PFSK-1 (cell line): ENCODE results near the gene FOXO3.

ENCODE experiments used
- FOXP2 ChIP-seq: optimal IDR thresholded peaks from 2 replicates; pipeline ENCODE3; 2011; ENCODE audit warnings: borderline replicate concordance, control low read depth, inconsistent platforms; ENCODE audit not compliant: insufficient read depth; ENCODE audit errors: extremely low read length, extremely low read depth
- POLR2AphosphoS5 ChIP-seq: IDR thresholded peaks from 2 replicates; pipeline ENCODE4 v1.6.1; 2012; ENCODE audit warnings: low read depth, mild to moderate bottlenecking, control low read depth, low read length, moderate library complexity
- REST ChIP-seq, 2 experiments: IDR thresholded peaks; 2 replicates each; pipeline versions ENCODE4 v1.6.1 to v1.8.0; 2011 to 2012; ENCODE audit warnings: low read depth in 2 of 2, low read length in 2 of 2, control low read depth in 1 of 2, inconsistent platforms in 1 of 2, mild to moderate bottlenecking in 1 of 2, moderate library complexity in 1 of 2; ENCODE audit not compliant: insufficient read depth in 1 of 2
- SIN3A ChIP-seq: IDR thresholded peaks from 2 replicates; pipeline ENCODE4 v1.6.1; 2012; ENCODE audit warnings: mild to moderate bottlenecking, low read length, moderate library complexity, borderline replicate concordance; ENCODE audit not compliant: insufficient read depth
- TAF1 ChIP-seq: IDR thresholded peaks from 2 replicates; pipeline ENCODE4 v1.6.1; 2012; ENCODE audit warnings: low read length, control low read depth, borderline replicate concordance; ENCODE audit not compliant: insufficient read depth

The FOXO3 gene

DNA sequence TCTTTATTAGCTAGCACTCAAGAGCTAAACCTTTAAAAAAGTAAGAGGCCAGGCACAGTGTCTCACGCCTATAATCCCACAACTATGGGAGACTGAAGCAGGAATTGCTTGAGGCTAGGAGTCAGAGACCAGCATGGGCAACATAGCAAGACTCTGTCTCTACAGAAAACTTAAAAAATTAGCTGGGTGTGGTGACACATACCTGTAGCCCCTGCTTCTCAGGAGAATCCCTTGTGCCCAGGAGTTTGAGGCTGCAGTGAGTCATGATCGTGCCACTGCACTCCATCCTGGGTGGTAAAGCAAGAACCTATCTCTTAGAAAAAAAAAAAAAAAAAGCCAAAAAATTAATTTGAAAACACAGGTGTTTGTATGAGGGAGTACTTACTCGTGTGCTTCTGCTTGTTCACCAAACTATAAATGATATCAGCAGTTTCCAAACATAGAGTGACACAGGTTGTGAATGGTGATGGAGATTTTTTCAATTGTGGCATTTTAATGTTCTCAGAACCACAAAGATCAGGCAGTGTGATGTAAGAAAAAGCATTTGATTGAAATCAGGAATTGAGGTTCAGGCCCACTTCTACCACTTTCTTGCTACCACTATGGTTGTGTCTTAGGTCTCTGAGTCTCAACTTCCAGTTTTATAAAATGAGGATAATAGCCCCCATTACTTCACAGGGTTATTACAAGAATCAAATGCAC, 104.9 kb downstream of the FOXO3 start:
- no peak for TF ChIP-seq FOXP2
- no peak for TF ChIP-seq POLR2AphosphoS5
- no peak for TF ChIP-seq TAF1
- no peak for TF ChIP-seq REST (IDR thresholded peaks at IDR 0.05; ENCODE audit: insufficient read depth in 1 of 2, low read depth in 2 of 2, low read length in 2 of 2)
- no peak for TF ChIP-seq SIN3A

DNA sequence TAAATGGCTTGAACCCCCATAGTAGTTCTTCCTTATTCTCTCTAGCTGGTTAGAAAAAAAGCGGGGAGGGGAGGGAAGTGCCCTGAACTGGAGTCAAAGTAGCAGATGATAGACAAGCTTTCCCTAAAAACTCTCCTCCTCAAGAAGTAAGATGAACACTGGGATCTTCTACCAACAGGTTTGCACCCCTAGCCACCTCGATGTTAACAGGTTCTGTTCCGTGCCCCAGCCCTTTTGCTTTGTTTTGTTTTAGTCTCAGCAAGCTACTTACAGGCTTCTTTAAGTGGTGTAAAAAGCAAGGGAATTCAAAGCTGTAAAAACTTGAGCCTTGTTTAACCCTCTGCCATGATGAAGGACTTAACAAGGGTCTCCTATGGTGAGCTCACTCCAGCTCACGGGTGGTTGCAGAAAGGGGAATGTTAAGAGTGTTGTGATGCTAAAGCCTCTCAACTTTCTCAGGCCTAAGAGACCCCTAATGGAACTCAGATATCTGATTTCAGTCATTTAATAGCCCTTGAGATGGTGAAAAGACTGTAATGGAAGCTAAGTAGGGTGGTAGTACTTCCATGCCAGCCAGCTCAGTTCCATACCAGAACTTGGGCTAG, 106.0 kb downstream of the FOXO3 start:
- no peak for TF ChIP-seq REST (IDR thresholded peaks at IDR 0.05; ENCODE audit: insufficient read depth in 1 of 2, low read depth in 2 of 2, low read length in 2 of 2)
- TF ChIP-seq SIN3A: no peak
- no peak for TF ChIP-seq TAF1
- no peak for TF ChIP-seq FOXP2
- TF ChIP-seq POLR2AphosphoS5: no peak

DNA sequence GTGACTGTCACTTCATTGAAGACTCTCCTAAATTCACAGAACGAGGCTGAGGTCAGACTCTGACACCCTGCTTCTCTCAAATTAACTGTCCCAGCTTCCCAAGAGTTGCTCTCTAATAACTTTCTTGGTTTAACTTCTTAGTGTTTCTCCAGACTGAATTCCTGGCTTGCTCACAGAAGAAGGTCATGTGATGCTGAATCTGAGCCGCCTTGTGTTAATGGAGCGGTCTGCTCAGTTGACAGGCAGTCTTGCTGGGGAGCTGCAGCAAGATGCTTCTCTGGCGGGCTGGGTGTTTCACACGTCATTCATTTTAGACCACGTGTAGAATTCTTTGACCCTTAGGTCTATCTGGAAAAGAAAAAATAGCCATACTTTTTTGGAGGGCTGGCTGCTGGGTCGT, 107.3 kb downstream of the FOXO3 start:
- no peak for TF ChIP-seq POLR2AphosphoS5
- no peak for TF ChIP-seq TAF1
- TF ChIP-seq REST (IDR thresholded peaks at IDR 0.05; ENCODE audit: insufficient read depth in 1 of 2, low read depth in 2 of 2, low read length in 2 of 2): no peak
- TF ChIP-seq SIN3A: no peak
- TF ChIP-seq FOXP2: no peak

- TF ChIP-seq TAF1 (no peak), FOXP2 (no peak), REST (IDR thresholded peaks at IDR 0.05; ENCODE audit: insufficient read depth in 1 of 2, low read depth in 2 of 2, low read length in 2 of 2) (no peak), POLR2AphosphoS5 (no peak), SIN3A (no peak)
These were observed 109.0 kb downstream of the FOXO3 start for GRCh38 chr6:108669673-108670072.
